Mammary epithelial cell (primary cell): Measurements from ENCODE around the gene FOXN3.

Experiments
- CTCF ChIP-seq, 2 donors: IDR thresholded peaks in 1 of 2; conservative IDR thresholded peaks in 1 of 2; 2 replicates each; pipeline ENCODE4 v1.5.1; 2011 to 2012; ENCODE audit warnings: inconsistent platforms in 2 of 2, low read length in 2 of 2, mild to moderate bottlenecking in 2 of 2, control low read depth in 1 of 2, low read depth in 1 of 2; ENCODE audit not compliant: insufficient read depth in 1 of 2; ENCODE audit errors: extremely low read depth in 1 of 2
- EZH2 ChIP-seq: IDR thresholded peaks from 2 replicates; pipeline ENCODE4 v1.6.1; 2012; ENCODE audit warnings: low read length, inconsistent platforms, borderline replicate concordance

GRCh38 chr14:89255852-89256251 lies 161.2 kb downstream of the FOXN3 start:
- TF ChIP-seq CTCF (conservative IDR thresholded peaks at IDR 0.05 in 1 of 2, IDR thresholded peaks at IDR 0.05 in 1 of 2; ENCODE audit: extremely low read depth in 1 of 2, insufficient read depth in 1 of 2, low read depth in 1 of 2, low read length in 2 of 2) = no peak
- no peak for TF ChIP-seq EZH2
